K562 (cell line): Measurements from ENCODE around the gene OR2A12. TPM values are rescaled to one million over a fixed set of nuclear protein-coding genes. Genes with fewer than 3 reads are reported as not detected.

Source experiments
- HNRNPL ChIP-seq: fragments of 200-400 bp; formaldehyde crosslinking; IDR thresholded peaks from 2 replicates; pipeline ENCODE4 v1.6.1; 2017; ENCODE audit warnings: low read depth, mild to moderate bottlenecking, low read length
- RUNX1 ChIP-seq: sonication (generic); IDR thresholded peaks from 2 replicates; pipeline ENCODE4 v1.6.1; 2016; ENCODE audit warnings: antibody characterized with exemption, low read depth
- ZNF277 ChIP-seq: fragments of 250-450 bp; sonication (Bioruptor Pico); IDR thresholded peaks from 2 replicates; pipeline ENCODE4 v1.8.0; 2022; ENCODE audit warnings: inconsistent platforms, mild to moderate bottlenecking, moderate library complexity, borderline replicate concordance
- polyA plus RNA-seq, 8 experiments: library from polyadenylated mRNA; depleted of rRNA in 4 of 8; stranded (reverse) in 5 of 8; unstranded in 3 of 8; fragments of >200 nt; fragmentation: Nextera tagmentation in 2 of 8; fragmentation: Illumina TruSeq in 1 of 8; extraction: Ambion mirVana in 2 of 8; extraction: Trizol in 1 of 8; gene quantifications; 2 replicates each; pipeline versions ENCODE4 v1.2.1 to v1.2.3, GENCODE V29; 2011 to 2014; ENCODE audit warnings: inconsistent platforms in 1 of 8, missing spikeins in 1 of 8
- total RNA-seq, 7 experiments: library from RNA; depleted of rRNA in 6 of 7; stranded (reverse); fragments of >200 nt in 6 of 7; fragmentation: Illumina TruSeq in 2 of 7; extraction: Trizol in 2 of 7; gene quantifications; 2 replicates each; pipeline versions ENCODE4 v1.2.1 to v1.2.3, GENCODE V29; 2011 to 2021; ENCODE audit warnings: low replicate concordance in 1 of 7
- TF ChIP-seq, protein P1 (sequence below), 2 experiments: fragments of 450-650 bp in 1 of 2; sonication (generic) in 1 of 2; formaldehyde crosslinking in 1 of 2; IDR thresholded peaks; 2 replicates each; pipeline versions ENCODE4 v1.7.1 to v1.9.0; 2016 to 2022; ENCODE audit warnings: inconsistent platforms in 1 of 2, mild to moderate bottlenecking in 1 of 2, missing genetic modification reagents in 1 of 2

OR2A12 gene
- total and polyA plus RNA-seq, 9 of the 15 experiments (the other 6 are each of a cell fraction or from before 2014, with no cell fraction given), result not detected

DNA sequence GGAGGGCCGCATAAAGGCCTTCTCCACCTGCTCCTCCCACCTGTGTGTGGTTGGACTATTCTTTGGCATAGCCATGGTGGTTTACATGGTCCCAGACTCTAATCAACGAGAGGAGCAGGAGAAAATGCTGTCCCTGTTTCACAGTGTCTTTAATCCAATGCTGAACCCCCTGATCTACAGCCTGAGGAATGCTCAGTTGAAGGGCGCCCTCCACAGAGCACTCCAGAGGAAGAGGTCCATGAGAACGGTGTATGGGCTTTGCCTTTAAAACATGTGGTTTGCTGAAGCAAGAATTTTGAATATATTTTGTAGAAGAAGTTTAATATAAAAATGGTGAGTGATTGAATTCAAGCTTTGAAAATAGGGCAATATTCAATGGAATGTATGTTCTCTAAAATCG lies 24.2 kb downstream of the OR2A12 start (continued):
- no peak for TF ChIP-seq RUNX1
- TF ChIP-seq ZNF277 (CRISPR knock-in tag), result no peak
- no peak for TF ChIP-seq HNRNPL
- TF ChIP-seq, protein P1, sequence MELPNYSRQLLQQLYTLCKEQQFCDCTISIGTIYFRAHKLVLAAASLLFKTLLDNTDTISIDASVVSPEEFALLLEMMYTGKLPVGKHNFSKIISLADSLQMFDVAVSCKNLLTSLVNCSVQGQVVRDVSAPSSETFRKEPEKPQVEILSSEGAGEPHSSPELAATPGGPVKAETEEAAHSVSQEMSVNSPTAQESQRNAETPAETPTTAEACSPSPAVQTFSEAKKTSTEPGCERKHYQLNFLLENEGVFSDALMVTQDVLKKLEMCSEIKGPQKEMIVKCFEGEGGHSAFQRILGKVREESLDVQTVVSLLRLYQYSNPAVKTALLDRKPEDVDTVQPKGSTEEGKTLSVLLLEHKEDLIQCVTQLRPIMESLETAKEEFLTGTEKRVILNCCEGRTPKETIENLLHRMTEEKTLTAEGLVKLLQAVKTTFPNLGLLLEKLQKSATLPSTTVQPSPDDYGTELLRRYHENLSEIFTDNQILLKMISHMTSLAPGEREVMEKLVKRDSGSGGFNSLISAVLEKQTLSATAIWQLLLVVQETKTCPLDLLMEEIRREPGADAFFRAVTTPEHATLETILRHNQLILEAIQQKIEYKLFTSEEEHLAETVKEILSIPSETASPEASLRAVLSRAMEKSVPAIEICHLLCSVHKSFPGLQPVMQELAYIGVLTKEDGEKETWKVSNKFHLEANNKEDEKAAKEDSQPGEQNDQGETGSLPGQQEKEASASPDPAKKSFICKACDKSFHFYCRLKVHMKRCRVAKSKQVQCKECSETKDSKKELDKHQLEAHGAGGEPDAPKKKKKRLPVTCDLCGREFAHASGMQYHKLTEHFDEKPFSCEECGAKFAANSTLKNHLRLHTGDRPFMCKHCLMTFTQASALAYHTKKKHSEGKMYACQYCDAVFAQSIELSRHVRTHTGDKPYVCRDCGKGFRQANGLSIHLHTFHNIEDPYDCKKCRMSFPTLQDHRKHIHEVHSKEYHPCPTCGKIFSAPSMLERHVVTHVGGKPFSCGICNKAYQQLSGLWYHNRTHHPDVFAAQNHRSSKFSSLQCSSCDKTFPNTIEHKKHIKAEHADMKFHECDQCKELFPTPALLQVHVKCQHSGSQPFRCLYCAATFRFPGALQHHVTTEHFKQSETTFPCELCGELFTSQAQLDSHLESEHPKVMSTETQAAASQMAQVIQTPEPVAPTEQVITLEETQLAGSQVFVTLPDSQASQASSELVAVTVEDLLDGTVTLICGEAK (IDR thresholded peaks at IDR 0.05), result no peak
- TF ChIP-seq, protein P1 (CRISPR knock-in tag; IDR thresholded peaks at IDR 0.05), result no peak
